Right ventricle myocardium inferior (tissue), 1 donor: ENCODE data around the gene PELO. TPM values are rescaled to one million over a fixed set of nuclear protein-coding genes. Genes with fewer than 3 reads are reported as not detected.
"Not testable (repeated sequence)": the region's sequence is repeated elsewhere in the genome, so short reads cannot be mapped to it uniquely, and the experiment has no call there.

Experiments
- ATAC-seq: fragments of 200-7000 bp; cut with Tn5 transposase; one replicate; pipeline ENCODE4 v1.9.1; 2020; ENCODE audit warnings: mild to moderate bottlenecking, moderate library complexity
- DNase-seq: peaks from one replicate; pipeline ENCODE4 v3.0.0; 2021; ENCODE audit errors: missing footprints
- intact Hi-C: fragments of 100-400 bp; cut with DNase I; formaldehyde crosslinking; loops from one replicate; pipeline ENCODE4 v1.11.0; 2022
- total RNA-seq: library from RNA; stranded (reverse); fragmentation: NEBNext Ultra II Directional; extraction: Animal tissue kit (Norgen Biotek cat#: 25700); gene quantifications from one replicate; pipeline ENCODE4 v1.2.1, GENCODE V29; 2021
- donor health status: DM: no; HTN: yes; CAD: no; lungs with severe emphysema.

The PELO gene
- total RNA-seq, 1 donor from 2014 or later = 20.5 TPM

DNA sequence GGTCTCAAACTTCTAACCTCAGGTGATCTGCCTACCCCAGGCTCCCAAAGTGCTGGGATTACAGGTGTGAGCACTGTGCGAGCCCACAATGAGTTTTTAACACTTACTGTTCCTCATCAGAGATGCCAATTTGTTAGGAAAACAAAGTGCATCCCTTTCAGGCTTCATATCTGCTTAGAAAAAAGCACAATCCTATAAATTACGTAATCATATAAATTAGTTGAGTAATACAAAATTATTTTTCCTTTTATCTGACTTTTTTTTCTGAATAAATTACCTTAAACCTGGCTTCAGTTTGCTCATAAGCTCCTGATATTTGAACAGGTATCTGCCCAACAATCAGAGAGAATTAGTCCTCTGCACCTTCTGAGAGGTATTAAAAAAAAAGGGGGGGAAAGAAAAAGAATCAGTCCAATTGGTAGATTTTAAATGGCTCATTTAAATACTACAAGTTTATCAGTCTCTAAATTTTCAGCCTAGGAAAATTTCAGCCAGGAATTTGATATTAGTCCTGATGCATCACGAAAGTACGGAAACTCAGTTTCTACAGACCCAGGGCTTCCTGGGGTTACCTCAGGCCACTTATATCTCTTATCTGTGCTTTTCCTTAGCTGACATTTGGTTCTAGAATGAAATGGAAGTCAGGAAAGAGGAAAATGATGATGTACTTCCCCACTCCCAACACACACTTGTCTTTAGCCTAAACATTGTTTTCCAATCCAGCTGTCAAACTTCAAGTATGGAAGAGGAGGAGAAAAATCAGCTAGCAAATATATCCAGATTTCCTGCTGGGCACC, 26.8 kb downstream of the PELO start:
- no peak for ATAC-seq
- intact Hi-C loops = no loop called here
- no peak for DNase-seq

DNA sequence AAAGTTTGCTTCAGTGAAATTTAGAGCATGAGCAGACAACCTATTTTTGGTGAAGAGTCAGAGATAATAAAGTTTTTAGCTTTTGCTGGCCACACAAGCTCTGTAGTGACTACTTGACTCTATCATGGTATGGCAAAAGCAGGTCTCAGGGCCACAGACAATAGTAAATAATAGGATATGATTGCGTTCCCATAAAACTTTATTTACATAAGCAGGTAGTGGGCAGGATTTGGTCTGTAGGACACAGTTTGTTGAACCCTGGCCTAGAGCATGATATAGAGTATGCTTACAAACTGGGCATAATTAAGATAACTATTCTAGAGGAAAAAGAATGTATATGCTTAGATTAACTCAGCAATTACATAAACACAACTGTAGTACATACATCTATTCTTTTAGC, 30.1 kb downstream of the PELO start:
- ATAC-seq = no peak
- DNase-seq = no peak
- intact Hi-C loops = no loop called here

DNA sequence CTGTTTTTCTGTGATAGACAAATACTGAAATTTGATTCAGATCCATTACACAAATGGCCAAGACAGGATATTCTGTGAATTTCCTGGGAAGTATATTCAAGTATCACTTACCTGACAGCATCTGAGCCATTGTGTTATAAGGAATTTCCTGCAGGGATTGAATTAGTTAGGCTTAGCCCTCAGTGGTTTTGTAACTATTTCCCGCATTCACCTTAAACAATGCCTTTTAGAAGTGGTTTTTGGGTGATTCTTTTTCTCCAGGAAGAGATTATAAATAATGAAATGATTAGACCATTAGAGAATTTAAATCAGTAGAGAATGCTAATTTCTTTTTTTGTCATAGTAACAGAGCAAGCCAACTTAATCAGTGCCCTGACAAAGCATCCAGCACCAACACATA, 30.6 kb downstream of the PELO start:
- DNase-seq (no peak), ATAC-seq (no peak)
- intact Hi-C loops = no loop called here

DNA sequence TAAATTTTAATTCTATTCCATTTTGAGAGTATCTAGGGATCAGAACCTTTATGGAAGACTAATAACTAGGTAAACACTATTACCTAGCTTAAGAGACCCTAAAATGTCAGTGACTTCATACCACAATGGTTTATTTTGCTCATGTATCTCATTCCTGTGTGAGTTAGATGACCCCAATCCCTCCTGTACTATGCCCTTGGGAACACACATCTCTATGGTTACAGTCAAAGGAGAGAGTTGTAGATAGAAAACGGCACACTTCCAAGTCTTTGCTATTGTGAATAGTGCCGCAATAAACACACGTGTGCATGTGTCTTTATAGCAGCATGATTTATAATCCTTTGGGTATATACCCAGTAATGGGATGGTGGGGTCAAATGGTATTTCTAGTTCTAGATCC, 31.1 kb downstream of the PELO start:
- ATAC-seq, DNase-seq, intact Hi-C loops: not testable (repeated sequence)

DNA sequence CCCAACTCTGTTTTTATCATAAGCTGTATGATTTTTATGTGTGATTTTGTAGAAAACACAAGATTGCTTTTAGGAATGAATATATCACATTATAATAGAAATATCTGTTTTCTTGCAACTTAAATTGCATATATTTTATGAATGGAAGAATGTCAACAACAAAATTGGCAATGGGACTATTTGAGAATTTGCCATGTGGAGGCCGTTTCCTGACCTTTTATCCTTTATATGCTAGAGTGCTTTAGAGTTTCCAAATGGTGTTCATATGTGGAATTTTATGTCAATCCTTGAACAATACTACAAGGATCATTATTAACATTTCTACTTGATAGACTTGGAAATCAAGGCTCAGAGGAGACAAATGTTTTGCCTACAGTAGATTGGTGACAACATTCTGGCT, 34.2 kb downstream of the PELO start:
- no peak for ATAC-seq
- DNase-seq = no peak
- intact Hi-C loops = no loop called here

DNA sequence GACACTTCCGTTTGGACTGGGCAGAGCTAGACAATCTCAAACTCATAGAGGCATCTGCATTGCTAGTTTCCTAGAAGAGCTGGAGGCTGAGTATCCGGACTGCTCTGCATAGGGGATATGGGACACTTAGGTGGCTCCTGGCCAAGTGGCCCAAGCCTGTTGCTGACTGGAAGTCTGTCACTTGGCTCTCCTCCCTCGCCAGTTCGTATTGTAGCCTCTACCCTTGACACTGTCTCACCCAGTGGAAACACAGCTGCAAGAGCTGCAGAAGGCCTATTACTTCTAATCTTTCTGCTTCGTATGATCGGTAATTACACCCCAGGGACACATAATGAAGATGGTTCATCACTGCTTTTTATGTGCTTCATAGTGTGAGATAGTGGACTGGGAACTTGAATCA, 34.7 kb downstream of the PELO start:
- intact Hi-C loops = no loop called here
- DNase-seq (peak; percentile 83), ATAC-seq (peak; percentile 97)

DNA sequence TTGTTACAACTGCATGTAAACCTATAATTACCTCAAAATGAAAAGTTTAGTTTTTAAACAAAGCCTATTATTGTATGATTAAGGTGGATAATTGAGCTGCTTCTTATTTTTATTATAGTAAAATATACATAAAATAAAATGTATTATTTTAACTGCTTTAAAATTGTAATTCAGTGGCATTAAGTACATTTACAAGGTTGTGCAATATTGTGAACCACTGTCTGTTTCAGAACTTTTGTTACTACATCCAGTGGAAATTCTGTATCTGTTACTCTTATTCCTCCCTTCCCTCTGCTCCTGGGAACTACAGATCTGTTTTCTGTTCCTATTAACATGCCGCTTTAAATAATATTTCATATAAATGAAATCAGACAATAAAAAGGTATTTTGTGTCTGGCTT, 37.1 kb downstream of the PELO start:
- ATAC-seq (no peak), DNase-seq (no peak)
- intact Hi-C loops = no loop called here

DNA sequence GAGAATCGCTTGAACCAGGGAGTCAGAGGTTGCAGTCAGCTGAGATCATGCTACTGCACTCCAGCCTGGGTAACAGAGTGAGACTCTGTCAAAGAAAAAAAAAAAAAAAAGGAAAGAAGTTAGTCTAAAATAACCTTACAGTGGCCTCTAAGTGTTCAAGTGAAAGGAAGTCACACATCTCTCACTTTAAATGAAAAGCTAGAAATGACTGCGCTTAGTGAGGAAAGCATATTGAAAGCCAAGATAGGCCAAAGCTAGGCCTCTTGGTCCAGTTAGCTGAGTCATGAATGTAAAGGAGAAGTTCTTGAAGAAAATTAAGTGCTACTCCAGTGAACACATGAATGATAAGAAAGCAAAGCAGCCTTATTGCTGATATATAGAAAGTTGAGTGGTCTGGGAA, 38.1 kb downstream of the PELO start:
- intact Hi-C loops = no loop called here

DNA sequence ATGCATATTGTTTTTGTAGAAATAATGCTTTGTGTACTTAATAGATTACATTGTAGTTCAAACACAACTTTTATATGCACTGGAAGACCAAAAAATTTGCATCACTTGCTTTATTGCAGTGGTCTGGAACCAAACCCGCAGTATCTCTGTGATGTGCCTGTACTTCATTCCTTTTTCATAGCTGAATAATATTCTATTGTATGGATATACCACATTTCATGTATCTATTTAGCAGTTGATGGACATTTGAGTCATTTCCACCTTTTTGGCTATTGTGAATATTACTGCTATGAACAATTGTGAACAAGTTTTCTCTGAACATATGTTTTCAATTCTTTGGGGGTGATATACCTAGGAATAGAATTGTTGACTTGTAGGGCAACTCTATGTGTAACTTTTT, 40.1 kb downstream of the PELO start:
- intact Hi-C loops = no loop called here
- ATAC-seq (no peak), DNase-seq (no peak)

More for the DNA sequence above, 38.1 kb downstream of the PELO start:
- DNase-seq (no peak), ATAC-seq (no peak)

DNA sequence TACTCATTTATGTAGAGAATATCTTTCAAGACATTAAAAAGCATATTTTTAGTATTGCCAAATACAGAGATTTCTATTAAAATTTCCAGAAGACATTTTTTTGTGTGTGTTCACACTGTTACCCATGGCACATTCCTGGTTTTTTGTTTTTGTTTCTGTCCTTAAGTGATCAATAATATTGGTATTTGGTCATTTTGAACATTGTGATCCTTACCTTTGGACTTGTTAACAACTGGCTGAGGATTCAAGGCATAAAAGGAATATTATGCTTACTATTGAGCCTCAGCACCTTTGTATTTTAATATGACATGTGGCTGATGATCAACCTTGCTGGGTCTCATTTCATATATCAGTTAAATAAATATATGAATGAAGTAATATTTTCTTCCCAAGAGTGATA, 41.9 kb downstream of the PELO start:
- intact Hi-C loops = no loop called here
- DNase-seq (no peak), ATAC-seq (no peak)

DNA sequence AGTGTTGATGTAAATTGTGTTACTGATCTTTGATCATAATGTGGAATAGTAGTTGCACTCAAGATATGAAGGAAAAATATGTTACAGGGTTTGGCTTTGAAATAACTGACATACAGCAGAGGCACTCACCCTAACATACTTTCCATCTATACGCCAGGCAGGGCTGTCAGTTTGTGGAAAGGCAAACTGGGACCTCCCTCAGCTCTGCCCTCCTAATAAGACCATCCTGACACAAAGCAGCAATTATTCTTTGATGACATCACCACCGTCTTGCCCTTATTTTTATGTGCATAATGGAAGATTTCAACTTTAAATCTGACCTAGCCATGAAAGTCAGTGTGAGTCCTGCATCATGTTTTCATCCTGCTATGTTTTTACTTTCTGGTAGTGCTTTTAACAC, 42.9 kb downstream of the PELO start:
- intact Hi-C loops = no loop called here
- DNase-seq (no peak), ATAC-seq (no peak)

DNA sequence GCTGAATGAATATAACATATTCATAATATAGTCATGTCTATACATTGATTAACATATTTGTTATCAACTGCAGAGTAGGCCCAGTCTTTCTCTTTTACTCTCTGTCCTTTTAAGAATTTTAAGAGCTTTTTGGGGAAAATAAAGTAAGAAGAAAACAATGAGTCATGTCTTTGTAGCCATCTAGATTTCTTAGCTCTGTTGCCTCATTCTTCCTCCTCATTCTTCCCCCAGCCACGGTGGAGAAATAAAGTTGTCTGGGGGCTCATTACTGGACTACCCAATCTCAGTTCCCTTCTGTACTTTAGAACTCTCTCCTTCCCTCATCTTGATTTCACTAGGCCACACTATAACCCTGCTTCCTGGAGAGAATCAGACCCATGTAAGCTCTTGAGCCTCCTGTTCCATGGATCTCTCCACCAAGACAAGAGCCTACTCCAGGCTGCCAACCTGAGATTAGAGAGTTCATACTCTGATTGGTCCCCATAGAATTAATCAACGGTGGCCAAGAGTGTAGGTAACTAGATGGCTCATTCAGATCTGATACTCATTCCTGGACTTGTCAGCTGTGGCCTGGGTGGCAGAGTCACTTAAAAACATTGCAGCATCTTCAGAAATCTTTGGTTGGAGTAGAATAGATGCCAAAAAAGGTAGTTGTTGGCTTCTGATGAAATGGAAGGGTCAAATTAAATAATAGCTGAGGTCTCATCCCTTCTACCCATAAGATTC, 44.2 kb downstream of the PELO start:
- ATAC-seq = no peak
- intact Hi-C loops = no loop called here
- no peak for DNase-seq

DNA sequence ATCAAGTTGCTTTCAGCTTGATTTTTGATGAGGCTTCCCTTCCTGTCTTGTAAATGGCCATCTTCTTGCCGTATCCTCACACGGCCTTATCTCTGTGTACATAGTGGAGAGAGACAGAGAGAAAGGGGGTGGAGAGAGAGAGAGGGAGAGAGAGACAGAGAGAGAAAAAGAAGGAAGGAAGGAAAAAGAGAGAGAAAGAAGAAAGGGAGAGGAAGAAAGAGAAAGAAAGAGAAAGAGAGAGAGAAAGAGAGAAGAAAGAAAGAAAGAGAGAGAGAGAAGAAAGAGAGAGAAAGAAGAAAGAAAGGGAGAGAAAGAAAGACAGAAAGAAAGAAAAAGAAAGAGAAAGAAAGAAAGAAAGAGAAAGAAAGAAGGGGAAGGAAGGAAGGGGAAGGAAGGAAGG, 46.6 kb downstream of the PELO start:
- intact Hi-C loops = no loop called here
- no peak for ATAC-seq
- no peak for DNase-seq

DNA sequence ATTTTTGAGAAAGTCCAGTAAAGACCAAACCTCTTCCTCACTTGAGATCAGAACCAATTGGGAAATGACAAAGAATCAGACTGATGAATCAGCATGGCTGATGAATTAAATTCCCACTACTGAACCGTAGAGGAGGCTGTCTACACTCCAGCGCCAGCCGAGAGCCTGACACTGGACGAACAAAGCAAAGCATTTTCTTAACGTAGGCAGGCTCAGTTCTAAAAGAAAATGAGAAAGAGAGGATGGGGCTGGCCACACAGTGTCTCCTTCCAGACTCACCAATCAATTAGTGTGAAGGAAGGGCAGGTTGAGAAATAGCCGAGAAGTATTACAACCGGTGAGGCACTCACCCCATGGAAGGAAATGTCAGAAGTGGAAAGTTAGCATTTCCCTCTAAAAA, 49.4 kb downstream of the PELO start:
- intact Hi-C loops = loop anchor here (5.0 kb wide), 1 partner anchor 50 kb away; the partner anchor contains the start of genes ITGA1 and PELO
- peak; percentile 8 for ATAC-seq
- no peak for DNase-seq

Other genes with a start within 250 kb of the PELO start
- gene ITGA1, start within 50 bp of the PELO start, total RNA-seq = 29.9 TPM
- gene ITGA2, start 201.4 kb downstream of the PELO start, total RNA-seq = 0.78 TPM